ENCODE measurements around the gene RASGRF1.

DNA sequence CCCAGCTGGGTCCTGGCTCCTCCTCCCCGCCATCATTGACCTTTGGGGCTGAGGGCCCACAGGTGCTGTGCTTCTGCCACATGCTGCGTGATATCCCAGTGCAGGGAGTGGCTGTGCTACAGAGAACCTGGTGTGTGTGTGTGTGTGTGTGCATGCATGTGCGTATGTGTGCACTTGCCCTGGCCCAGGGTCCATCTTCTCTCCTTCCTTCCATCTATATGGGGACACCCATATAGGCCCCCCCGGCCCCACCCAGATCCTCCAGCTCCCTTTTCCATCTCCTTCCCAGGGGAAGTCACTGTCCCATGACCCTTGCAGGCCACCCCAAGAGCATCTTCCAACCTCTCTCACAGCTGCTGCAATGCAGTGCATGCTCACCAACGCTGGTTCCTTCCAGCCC lies 12.6 kb downstream of the RASGRF1 start:
- TF ChIP-seq, protein P1, sequence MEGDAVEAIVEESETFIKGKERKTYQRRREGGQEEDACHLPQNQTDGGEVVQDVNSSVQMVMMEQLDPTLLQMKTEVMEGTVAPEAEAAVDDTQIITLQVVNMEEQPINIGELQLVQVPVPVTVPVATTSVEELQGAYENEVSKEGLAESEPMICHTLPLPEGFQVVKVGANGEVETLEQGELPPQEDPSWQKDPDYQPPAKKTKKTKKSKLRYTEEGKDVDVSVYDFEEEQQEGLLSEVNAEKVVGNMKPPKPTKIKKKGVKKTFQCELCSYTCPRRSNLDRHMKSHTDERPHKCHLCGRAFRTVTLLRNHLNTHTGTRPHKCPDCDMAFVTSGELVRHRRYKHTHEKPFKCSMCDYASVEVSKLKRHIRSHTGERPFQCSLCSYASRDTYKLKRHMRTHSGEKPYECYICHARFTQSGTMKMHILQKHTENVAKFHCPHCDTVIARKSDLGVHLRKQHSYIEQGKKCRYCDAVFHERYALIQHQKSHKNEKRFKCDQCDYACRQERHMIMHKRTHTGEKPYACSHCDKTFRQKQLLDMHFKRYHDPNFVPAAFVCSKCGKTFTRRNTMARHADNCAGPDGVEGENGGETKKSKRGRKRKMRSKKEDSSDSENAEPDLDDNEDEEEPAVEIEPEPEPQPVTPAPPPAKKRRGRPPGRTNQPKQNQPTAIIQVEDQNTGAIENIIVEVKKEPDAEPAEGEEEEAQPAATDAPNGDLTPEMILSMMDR (conservative IDR thresholded peaks at IDR 0.05; ENCODE audit: low read length), result no peak
- no peak for TF ChIP-seq EZH2phosphoT487 (IDR thresholded peaks at IDR 0.05; ENCODE audit: borderline replicate concordance, low read depth, low read length)

All from OCI-LY7 (cell line).